Adrenal gland (tissue), 12 donors: ENCODE measurements around the gene PTPRD. TPM values are rescaled to one million over a fixed set of nuclear protein-coding genes. Genes with fewer than 3 reads are reported as not detected.

Experiments used
- DNase-seq, 7 donors: peaks; one replicate each; pipeline ENCODE4 v3.0.0-alpha.2; 2019 to 2020
- H3K27ac ChIP-seq, 5 donors: fragments of 200-600 bp; sonication (generic) in 4 of 5; 1 replicate in 3 of 5; 2 replicates in 2 of 5; pipeline versions ENCODE4 v1.5.1 to v1.8.0; 2016 to 2020; ENCODE audit warnings: mild to moderate bottlenecking in 1 of 5
- H3K27me3 ChIP-seq: fragments of 200-600 bp; 2 replicates; pipeline ENCODE4 v1.8.0; 2021
- H3K36me3 ChIP-seq, 2 donors: fragments of 200-600 bp; replicated peaks in 1 of 2; 1 replicate in 1 of 2; 2 replicates in 1 of 2; pipeline versions ENCODE4 v1.5.1 to v1.8.0; 2018 to 2022
- H3K4me1 ChIP-seq, 2 donors: fragments of 200-600 bp; replicated peaks in 1 of 2; 1 replicate in 1 of 2; 2 replicates in 1 of 2; pipeline versions ENCODE4 v1.5.1 to v1.8.0; 2018 to 2021
- H3K4me3 ChIP-seq, 4 donors: fragments of 200-600 bp; sonication (generic) in 3 of 4; one replicate each; pipeline ENCODE4 v1.5.1; 2016 to 2018
- H3K9me3 ChIP-seq, 3 donors: fragments of 200-600 bp; sonication (generic) in 1 of 3; replicated peaks in 1 of 3; 1 replicate in 2 of 3; 2 replicates in 1 of 3; pipeline versions ENCODE4 v1.5.1 to v1.8.0; 2016 to 2021
- POLR2A ChIP-seq, 2 donors: fragments of 450-650 bp; IDR thresholded peaks; one replicate each; pipeline ENCODE4 v1.6.1; 2017; ENCODE audit warnings: antibody characterized with exemption in 2 of 2, mild to moderate bottlenecking in 2 of 2, moderate library complexity in 1 of 2
- WGBS, 4 donors: extraction: QIAGEN DNeasy Blood & Tissue Kit in 2 of 4; methylation state at CpG; one replicate each; pipeline versions ENCODE4 v1.1.5 to v1.1.7; 2013 to 2017; 5-methylcytosine and 5-hydroxymethylcytosine counted together
- intact Hi-C, 2 donors: fragments of 100-400 bp; cut with DNase I; formaldehyde crosslinking; loops; one replicate each; pipeline versions ENCODE4 v1.14.1 to v1.15.0; 2022 to 2023
- polyA plus RNA-seq, 3 donors: library from polyadenylated mRNA; stranded (reverse); fragments of 200-250 nt in 2 of 3; fragments of 350-450 nt in 1 of 3; fragmentation: Illumina TruSeq in 1 of 3; extraction: RNeasy Lipid Tissue Mini Kit (QIAGEN cat#74804) in 1 of 3; gene quantifications; one replicate each; pipeline ENCODE4 v1.2.3, GENCODE V29; 2013 to 2014
- total RNA-seq, 9 donors: library from RNA; depleted of rRNA in 4 of 9; stranded (reverse); fragments of >200 nt in 4 of 9; fragments of 120-200 nt in 1 of 9; fragmentation: NEBNext Ultra II Directional in 1 of 9; extraction: Animal tissue kit (Norgen Biotek cat#: 25700) in 1 of 9; gene quantifications; one replicate each; pipeline versions ENCODE4 v1.1.0 to v1.2.4, GENCODE V29; 2013 to 2023
- TF ChIP-seq, protein P1 (sequence below), 6 experiments: fragments of 450-650 bp in 4 of 6; fragments of 200-600 bp in 2 of 6; sonication (generic) in 1 of 6; IDR thresholded peaks; 1 replicate in 5 of 6; 2 replicates in 1 of 6; pipeline versions ENCODE4 v1.5.1 to v1.8.0; 2016 to 2021; ENCODE audit warnings: antibody characterized with exemption in 6 of 6, mild to moderate bottlenecking in 2 of 6, moderate library complexity in 1 of 6
- donor health status: healthy with polysubstance abuse.
- donor health status: Bipolar disorder and iron deficiency.
- donor health status: DM: yes; HTN: yes; CAD: no.
- donor health status: DM: no; HTN: no; CAD: no.
- donor health status: DM: no; HTN: no; CAD: no.
- donor health status: DM: yes; HTN: yes; CAD: no.

Gene PTPRD
- total and polyA plus RNA-seq, 12 donors: 0.61 to 71.2 (median 4.5) TPM

DNA sequence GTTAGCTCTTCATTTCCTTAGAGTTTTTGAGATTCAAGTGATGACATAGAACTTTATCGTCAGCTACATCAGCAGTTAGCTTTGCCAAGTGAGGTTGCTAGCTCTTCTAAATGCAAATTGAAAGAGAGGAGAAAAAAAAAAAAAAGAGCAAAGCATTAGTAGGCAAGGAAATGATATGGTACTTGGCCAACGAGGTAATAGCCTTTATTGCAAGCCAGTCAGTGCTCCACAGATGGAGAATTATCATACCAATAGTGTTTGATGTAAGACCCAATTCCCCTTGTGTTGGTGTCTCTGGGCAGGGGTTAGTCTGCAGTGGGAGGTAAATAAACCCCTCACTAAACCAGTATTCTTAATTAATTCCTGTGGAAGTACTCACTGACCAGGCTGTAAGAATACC lies 992.1 kb downstream of the PTPRD start:
- TF ChIP-seq, protein P1, sequence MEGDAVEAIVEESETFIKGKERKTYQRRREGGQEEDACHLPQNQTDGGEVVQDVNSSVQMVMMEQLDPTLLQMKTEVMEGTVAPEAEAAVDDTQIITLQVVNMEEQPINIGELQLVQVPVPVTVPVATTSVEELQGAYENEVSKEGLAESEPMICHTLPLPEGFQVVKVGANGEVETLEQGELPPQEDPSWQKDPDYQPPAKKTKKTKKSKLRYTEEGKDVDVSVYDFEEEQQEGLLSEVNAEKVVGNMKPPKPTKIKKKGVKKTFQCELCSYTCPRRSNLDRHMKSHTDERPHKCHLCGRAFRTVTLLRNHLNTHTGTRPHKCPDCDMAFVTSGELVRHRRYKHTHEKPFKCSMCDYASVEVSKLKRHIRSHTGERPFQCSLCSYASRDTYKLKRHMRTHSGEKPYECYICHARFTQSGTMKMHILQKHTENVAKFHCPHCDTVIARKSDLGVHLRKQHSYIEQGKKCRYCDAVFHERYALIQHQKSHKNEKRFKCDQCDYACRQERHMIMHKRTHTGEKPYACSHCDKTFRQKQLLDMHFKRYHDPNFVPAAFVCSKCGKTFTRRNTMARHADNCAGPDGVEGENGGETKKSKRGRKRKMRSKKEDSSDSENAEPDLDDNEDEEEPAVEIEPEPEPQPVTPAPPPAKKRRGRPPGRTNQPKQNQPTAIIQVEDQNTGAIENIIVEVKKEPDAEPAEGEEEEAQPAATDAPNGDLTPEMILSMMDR (IDR thresholded peaks at IDR 0.05): no peak
- TF ChIP-seq POLR2A (IDR thresholded peaks at IDR 0.05): no peak
- Histone ChIP-seq H3K9me3 (no peaks in the 10 kb centered on the region), H3K27me3 (no peaks in the 10 kb centered on the region), H3K4me1 (no peaks in the 10 kb centered on the region), H3K27ac (no peak overlapping the region), H3K4me3 (no peak overlapping the region), H3K36me3 (no peaks in the 10 kb centered on the region)
- WGBS, 4 donors: 70 to 79% (median 72%) methylated on average over 2 of the region's 2 CpGs
- intact Hi-C loops: no loop called here
- no peak for DNase-seq

DNA sequence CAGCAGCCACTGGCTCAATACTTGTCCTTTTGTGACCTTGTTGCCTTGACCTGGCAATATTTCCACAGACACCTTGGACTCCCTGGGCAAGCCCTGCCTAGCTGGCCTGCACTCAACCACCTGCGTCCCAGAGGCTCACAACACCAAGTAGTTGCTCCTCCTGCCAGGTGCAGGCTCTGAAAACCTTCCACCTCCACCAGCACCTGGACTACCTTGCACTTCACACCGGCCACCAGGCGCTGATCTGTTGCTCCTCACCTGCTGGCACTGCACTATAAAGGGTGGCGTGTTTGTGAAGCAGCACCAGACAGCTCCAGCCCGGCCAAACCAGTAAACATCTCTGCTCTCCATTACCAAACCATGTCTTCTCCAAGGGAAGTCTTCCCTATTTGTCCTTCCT lies 997.7 kb downstream of the PTPRD start:
- Histone ChIP-seq H3K4me3 (no peak overlapping the region), H3K27me3 (no peaks in the 10 kb centered on the region), H3K4me1 (no peaks in the 10 kb centered on the region), H3K27ac (no peak overlapping the region), H3K36me3 (no peaks in the 10 kb centered on the region), H3K9me3 (no peaks in the 10 kb centered on the region)
- 85 to 97% (median 87%) methylated on average over 5 of the region's 5 CpGs for WGBS, 4 donors
- no peak for DNase-seq
- intact Hi-C loops: no loop called here
- TF ChIP-seq, protein P1 (IDR thresholded peaks at IDR 0.05): no peak

DNA sequence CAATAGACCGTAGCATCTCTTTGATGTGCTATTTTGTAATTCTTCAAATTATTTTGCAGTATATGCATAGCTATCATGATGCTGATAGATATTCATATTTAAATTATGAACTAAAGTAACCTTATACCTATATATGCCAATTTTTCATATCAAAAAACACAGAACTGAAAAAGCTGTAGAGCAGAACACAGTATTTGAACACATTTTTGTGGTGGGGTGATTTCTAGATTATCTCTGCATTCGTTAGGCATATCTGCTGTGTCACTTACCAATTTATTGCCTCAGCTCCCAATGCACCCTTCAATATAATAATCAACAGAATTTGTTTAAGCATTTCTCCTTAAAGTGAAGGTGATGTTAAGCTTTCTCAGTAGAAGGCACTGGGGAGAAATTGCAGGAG lies 998.2 kb downstream of the PTPRD start:
- Histone ChIP-seq H3K36me3 (no peaks in the 10 kb centered on the region), H3K27me3 (no peaks in the 10 kb centered on the region), H3K4me3 (no peak overlapping the region), H3K4me1 (no peaks in the 10 kb centered on the region), H3K27ac (no peak overlapping the region), H3K9me3 (no peaks in the 10 kb centered on the region)
- DNase-seq: no peak
- no peak for TF ChIP-seq POLR2A (IDR thresholded peaks at IDR 0.05)
- TF ChIP-seq, protein P1 (IDR thresholded peaks at IDR 0.05): no peak
- 74 to 85% (median 81%) methylated on average over 2 of the region's 2 CpGs for WGBS, 4 donors
- intact Hi-C loops: no loop called here

DNA sequence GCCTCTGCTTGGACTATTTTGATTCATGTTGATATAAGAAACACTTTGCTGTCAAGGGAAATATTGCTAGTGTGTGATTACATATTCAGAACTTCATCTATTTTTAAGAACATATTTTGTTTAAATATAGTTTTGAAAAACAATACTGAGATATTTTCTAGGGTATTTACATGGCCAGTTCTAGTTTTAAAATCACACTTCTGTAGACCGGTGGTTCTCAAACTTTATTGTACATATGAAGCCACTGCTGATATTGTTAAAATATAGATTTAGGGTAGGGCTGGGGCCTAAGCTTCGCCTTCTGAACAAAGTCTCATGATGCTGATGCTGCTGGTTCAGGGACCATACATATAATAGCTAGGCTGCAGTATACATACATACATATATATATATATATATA lies 1000.0 kb downstream of the PTPRD start:
- Histone ChIP-seq H3K4me3 (no peak overlapping the region), H3K36me3 (no peaks in the 10 kb centered on the region), H3K27ac (no peak overlapping the region), H3K27me3 (no peaks in the 10 kb centered on the region), H3K9me3 (no peaks in the 10 kb centered on the region), H3K4me1 (no peaks in the 10 kb centered on the region)
- 79 to 92% (median 89%) methylated on average over 2 of the region's 2 CpGs for WGBS, 4 donors
- DNase-seq: no peak
- TF ChIP-seq POLR2A (IDR thresholded peaks at IDR 0.05): no peak
- TF ChIP-seq, protein P1 (IDR thresholded peaks at IDR 0.05): no peak
- intact Hi-C loops: no loop called here
